Skeletal muscle cell (primary cell): ENCODE results near the gene CEP57L1.
"Not testable (repeated sequence)": the region's sequence is repeated elsewhere in the genome, so short reads cannot be mapped to it uniquely, and the experiment has no call there.

Experiments
- DNase-seq: peaks from one replicate; pipeline ENCODE4 v3.0.0-alpha.2; 2010; ENCODE audit warnings: low read depth
- H3K4me3 ChIP-seq: 2 replicates; pipeline ENCODE4 v1.5.1; 2011; ENCODE audit warnings: low read depth, mild to moderate bottlenecking, control low read depth, low read length, moderate library complexity

CEP57L1 gene

DNA sequence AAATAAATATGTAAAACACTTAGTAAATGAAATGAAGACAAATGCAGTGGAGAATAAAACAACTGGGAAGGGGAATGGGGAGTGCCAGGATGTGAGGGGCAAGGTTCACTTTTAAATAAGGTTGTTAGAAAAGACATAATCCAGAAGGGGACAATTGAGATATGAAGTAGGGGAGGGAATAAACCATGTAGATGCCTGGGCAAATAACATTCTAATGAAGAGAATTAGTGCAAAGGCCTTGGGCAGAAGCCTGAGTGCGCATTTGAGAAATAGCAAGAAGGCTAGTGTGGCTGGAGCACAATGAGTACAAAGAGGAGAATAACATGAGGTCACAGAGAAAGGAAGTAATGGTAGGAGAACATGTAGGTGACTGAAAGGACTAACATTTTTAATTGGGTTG is 2.4 kb downstream of the CEP57L1 start:
- H3K4me3 ChIP-seq: no peak overlapping the region
- DNase-seq: no peak

DNA sequence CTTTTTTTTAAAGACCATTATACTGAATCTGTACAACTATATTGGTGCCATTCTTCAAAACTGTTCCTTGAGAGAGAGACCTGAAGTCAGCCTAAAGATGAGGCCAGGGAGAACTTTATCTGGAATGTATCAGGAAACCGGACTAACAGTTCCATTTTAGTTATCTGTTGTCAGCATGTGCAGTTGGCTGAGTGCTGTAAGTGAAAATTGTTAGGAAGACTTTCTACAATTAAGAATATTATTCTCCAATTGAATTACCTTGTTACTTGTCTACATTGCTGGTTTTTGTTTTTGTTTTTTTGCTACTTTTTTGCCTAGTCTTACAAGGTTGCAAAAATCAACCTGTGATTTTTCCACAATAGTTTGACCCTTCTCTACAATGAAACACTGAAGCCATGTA is 7.5 kb downstream of the CEP57L1 start:
- DNase-seq: no peak

DNA sequence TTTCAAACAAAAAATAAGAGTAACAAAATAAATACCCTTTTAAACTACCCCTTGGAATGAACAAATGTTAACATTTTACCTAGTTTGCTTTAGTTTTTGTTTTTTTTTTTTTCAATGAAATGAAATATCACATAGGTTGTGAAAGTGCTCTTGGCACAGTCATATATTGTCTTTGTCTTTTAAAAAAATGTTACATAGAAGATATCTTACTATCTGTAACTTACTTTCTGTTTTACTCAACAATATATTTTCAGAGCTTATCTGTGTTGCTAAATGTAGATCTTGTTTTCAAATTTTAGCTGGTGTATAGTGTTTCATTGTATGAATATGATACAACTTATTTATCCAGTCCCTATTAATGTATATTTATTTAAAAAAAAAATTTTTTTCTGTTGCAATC is 8.6 kb downstream of the CEP57L1 start:
- H3K4me3 ChIP-seq: no peak overlapping the region
- DNase-seq: no peak

More for the DNA sequence above, 7.5 kb downstream of the CEP57L1 start:
- no peak overlapping the region for H3K4me3 ChIP-seq

DNA sequence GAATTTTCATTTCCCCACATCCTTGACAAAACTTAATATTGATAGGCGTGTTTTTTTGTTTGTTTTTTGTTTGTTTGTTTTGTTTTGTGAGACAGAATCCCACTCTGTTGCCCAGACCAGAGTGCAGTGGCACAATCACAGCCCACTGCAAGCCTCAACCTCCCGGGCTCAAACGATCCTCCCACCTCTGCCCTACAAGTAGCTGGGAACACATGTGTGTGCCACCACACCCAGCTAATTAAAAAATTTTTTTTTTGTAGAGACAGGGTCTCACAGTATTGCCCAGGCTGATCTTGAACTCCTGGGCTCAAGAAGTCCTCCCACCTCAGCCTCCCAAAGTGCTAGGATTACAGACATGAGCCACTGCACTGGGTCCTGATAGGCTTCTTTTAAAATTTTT is 9.2 kb downstream of the CEP57L1 start:
- no peak for DNase-seq
- no peak overlapping the region for H3K4me3 ChIP-seq

DNA sequence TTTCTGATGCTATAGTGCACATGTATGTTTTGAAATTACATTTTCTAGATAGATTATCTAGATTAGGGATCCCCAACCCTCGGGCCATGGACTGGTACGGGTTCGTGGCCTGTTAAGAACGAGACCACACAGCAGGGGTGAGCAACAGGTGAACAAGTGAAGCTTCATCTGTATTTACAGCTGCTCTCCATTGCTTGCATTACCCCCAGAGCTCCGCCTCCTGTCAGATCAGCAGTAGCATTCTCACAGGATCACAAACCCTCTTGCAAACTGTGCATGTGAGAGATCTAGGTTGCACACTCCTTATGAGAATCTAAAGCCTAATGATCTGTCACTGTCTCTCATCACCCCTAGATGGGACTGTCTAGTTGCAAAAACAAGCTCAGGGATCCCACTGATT is 10.4 kb downstream of the CEP57L1 start:
- no peak overlapping the region for H3K4me3 ChIP-seq
- DNase-seq: no peak

DNA sequence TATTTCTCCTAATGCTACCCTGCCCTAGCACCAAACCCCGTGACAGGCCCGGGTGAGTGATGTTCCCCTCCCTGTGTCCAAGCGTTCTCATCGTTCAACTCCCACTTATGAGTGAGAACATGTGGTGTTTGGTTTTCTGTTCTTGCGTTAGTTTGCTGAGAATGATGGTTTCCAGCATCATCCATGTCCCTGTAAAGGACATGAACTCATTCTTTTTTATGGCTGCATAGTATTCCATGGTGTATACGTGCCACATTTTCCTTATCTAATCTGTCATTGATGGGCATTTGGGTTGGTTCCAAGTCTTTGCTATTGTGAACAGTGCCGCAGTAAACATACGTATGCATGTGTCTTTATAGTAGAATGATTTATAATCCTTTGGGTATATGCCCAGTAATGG is 14.4 kb downstream of the CEP57L1 start:
- not testable (repeated sequence) for H3K4me3 ChIP-seq, DNase-seq

DNA sequence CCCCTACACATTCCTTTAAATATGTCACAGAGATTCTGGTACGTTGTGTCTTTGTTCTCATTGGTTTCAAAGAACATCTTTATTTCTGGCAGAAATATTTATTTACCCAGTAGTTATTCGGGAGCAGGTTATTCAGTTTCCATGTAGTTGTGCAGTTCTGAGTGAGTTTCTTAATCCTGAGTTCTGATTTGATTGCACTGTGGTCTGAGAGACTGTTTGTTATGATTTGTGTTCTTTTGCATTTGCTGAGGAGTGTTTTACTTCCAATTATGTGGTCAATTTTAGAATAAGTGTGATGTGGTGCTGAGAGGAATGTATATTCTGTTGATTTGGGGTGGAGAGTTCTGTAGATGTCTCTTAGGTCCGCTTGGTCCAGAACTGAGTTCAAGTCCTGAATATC is 17.4 kb downstream of the CEP57L1 start:
- not testable (repeated sequence) for DNase-seq, H3K4me3 ChIP-seq

DNA sequence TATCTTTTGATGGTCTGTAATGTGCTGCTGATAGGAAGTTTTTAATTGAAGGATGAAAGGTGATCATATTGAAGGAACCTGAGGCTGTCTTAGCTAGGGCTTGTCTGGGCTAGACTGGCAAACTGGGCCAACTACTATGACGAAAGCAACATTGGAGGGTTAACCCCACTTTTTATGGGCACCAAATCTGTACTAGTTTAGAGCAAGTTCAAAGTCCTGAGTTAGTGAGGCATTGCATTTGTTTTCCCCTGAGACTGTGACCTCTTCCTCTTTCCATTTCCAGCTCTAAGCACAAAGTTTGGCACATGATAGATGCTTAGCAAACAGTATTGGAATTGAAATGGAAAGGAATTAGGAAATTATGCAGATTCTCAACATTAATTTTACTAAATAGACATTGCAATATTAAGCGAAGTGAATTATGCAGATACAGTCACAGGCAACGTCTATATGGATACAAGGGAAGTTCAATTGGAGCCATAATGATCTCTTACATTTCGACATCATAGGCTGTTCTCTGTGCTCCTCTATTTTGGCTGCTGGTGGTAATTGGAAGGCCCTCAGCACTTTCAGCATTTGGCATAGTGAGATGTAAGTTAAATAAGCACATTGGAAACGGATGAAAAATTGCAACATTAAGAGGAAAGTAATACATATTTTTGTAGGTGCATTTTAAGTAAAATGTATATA is 22.2 kb downstream of the CEP57L1 start:
- H3K4me3 ChIP-seq: no peak overlapping the region
- DNase-seq: no peak

DNA sequence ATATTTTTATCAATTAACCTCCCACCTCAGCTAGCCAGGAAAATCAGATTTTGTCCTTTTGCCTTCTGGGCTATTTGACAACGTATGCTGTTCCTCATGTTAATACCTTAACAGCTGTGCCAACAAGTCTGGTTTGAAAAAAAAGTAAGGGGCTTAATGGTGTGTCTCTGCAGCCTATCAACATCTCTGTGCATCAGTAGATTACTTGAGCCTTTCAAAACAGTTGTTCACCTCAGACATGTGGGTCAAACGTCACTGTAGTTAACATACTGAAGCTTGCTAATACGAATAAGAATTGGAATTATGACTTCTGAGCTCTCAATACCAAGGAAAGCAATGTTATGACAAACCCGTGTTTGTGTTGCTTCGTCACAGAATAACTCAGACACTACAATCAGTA is 23.0 kb downstream of the CEP57L1 start:
- H3K4me3 ChIP-seq: no peak overlapping the region
- no peak for DNase-seq

DNA sequence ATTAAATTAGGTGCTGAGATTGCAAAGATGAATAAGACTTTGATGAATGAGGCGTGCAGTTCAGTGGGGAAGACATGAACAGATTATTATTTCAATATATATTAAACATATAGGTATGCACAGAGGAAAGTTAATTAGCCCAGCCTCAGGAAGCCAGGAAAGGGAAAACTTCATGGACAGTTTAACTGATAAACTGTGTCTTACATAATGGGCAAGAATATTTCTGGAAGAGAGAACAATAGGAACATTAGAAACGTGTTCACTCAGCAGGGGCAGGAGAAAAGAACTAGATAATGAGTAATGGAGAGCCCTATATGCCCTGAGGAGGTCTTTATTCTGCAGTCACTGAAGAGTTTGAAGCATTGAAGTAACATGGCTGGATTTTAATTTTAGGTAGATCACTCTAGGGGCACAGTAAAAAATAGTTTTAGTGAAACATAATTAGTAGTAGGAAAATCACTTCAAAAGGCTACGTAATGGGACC is 23.6 kb downstream of the CEP57L1 start:
- DNase-seq: no peak
- H3K4me3 ChIP-seq: no peak overlapping the region

DNA sequence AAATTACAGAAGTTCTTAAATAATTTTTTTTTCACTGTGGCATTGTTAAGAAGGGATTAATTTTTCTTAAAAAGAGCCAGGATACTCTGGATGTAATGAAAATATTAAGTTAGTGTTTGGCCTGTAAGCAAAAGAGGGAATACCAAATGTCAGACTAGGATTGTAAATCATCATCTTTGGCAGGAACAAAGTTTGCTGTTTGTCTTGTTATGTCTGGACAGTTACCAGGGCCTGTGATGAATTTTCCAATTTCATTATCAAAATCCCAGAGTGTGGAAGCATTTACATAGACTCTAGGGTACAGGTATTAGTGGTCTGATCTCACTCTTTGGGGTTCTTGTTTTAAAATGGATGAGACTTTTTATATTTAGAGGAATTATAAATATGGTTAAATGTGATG is 26.1 kb downstream of the CEP57L1 start:
- H3K4me3 ChIP-seq: no peak overlapping the region
- no peak for DNase-seq

DNA sequence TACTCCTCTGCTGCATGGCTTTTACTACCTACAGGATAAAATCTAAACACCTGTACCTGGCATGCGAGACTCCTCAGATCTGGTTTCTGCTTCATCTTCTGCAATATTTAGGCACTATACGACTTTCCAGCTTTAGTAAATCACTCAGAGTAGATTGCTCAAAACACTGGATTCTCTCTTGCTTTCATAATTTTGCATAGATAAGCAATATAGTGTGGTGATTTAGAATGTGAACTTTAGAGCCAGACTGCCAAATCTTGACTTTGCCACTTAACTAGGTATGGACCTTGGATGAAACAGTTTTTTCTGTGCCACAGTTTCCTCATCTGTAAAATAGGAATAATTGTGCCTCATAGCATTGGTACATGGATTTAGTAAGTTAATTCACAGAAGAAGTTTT is 28.9 kb downstream of the CEP57L1 start:
- H3K4me3 ChIP-seq: no peak overlapping the region
- DNase-seq: no peak

DNA sequence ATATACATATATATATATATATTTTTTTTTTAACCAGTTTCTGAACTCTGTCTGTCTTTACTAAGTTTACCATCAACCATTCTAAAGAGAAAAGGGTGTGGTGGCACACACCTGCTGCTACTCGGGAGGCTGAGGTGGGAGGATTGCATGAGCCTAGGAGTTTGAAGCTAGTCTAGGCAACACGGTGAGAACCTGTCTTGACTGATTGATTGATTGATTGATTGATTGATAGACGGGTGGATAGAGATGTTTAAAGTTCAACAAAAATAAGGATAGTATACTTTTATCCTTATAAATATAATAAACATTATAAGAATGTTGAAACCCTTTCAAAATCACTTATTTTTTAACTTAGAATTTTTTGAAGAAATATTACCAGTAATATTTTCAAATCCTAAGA is 30.2 kb downstream of the CEP57L1 start:
- DNase-seq: no peak
- H3K4me3 ChIP-seq: no peak overlapping the region

DNA sequence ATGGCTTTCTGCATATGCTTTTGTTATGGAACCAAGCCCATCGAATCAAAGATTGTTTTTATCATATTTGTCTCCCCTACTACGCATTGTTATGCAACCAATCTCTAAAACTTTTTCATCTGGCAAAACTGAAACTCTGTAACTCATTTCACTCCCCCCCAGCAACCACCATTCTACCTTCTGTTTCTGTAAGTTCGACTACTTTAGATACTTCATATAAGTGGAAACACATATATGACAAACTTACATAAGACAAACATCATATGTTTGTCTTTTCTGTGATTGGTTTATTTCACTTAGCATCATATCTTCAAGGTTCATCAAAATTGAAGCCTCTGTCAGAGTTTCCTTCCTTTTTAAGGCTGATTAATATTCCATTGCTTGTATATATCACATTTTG is 34.8 kb downstream of the CEP57L1 start:
- no peak overlapping the region for H3K4me3 ChIP-seq
- no peak for DNase-seq

DNA sequence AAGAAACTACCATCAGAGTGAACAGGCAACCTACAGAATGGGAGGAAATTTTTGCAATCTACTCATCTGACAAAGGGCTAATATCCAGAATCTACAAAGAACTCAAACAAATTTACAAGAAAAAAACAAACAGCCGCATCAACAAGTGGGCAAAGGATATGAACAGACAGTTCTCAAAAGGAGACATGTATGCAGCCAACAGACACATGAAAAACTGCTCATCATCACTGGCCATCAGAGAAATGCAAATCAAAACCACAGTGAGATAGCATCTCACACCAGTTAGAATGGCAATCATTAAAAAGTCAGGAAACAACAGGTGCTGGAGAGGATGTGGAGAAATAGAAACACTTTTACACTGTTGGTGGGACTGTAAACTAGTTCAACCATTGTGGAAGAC is 40.3 kb downstream of the CEP57L1 start:
- not testable (repeated sequence) for H3K4me3 ChIP-seq, DNase-seq

DNA sequence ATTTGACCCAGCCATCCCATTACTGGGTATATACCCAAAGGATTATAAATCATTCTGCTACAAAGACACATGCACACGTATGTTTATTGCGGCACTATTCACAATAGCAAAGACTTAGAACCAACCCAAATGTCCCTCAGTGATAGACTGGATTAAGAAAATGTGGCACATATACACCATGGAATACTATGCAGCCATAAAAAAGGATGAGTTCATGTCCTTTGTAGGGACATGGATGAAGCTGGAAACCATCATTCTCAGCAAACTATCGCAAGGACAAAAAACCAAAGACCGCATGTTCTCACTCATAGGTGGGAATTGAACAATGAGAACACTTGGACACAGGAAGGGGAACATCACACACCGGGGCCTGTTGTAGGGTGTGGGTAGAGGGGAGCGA is 40.7 kb downstream of the CEP57L1 start:
- not testable (repeated sequence) for DNase-seq, H3K4me3 ChIP-seq

DNA sequence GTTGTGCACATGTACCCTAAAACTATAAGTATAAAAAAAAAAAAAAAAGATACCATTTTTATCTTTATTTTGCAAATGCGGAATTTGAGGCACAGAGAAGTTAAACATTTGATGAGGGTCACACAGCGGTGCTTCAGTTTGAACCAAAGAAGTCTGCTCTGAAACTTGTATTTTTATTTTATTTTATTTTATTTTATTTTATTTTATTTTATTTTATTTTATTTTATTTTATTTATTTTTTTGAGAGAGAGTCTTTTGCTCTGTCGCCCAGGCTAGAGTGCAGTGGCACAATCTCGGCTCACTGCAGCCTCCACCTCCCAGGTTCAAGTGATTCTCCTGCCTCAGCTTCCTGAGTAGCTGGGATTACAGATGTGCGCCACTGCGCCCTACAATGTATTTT is 41.2 kb downstream of the CEP57L1 start:
- H3K4me3 ChIP-seq, DNase-seq: not testable (repeated sequence)

DNA sequence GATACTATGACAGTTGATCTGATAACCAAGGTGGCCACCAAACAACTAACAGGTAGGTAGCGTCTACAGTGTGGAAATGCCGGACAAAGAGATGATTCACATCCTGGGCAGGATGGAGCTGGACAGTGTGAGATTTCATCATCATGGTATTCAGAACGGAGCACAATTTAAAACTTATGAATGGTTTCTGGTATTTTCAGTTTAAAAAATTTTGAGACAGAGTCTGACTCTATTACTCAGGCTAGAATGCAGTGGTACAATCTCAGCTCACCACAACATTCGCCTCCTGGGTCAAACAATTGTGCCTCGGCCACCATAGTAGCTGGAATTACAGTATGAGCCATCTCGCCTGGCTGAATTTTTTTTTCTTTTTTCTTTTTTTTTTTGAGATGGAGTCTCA is 43.8 kb downstream of the CEP57L1 start:
- no peak overlapping the region for H3K4me3 ChIP-seq
- DNase-seq: no peak

DNA sequence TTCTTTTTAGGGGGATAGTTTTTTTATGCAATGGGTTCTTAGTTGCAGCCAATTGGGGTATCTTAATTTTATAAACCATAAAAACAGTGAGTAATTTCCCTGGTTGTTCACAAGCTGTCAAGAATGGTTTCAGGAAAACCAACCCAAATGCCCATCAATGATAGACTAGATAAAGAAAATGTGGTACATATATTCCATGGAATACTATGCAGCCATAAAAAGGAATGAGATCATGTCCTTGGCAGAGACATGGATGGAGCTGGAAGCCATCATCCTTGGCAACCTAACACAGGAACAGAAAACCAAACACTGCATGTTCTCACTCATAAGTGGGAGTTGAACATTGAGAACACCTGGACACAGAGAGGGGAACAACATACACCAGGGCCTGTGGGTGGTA is 46.8 kb downstream of the CEP57L1 start:
- not testable (repeated sequence) for DNase-seq, H3K4me3 ChIP-seq

DNA sequence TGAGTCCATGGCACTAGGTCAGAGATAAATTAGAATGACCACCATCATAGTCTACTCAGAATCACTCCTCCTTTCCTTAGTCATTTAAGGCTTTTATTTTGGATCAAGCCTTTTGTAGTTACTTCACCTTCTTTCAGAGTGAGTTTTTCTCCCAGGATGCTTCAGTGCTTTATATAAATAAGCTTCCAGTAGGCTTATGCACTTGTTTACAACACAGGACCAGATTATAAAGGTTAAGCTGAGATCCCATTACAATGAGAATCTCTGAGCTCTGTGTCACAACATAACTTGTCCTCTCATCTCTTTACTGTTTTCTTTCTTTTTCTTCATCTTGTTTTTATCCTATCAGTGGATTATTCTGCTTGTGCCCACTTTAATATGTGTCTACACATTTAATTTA is 47.9 kb downstream of the CEP57L1 start:
- DNase-seq: no peak

DNA sequence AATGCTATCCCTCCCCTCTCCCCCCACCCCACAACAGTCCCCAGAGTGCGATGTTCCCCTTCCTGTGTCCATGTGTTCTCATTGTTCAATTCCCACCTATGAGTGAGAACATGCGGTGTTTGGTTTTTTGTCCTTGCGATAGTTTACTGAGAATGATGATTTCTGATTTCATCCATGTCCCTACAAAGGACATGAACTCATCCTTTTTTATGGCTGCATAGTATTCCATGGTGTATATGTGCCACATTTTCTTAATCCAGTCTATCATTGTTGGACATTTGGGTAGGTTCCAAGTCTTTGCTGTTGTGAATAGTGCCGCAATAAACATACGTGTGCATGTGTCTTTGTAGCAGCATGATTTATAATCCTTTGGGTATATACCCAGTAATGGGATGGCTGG is 52.9 kb downstream of the CEP57L1 start:
- not testable (repeated sequence) for DNase-seq, H3K4me3 ChIP-seq

More for the DNA sequence above, 47.9 kb downstream of the CEP57L1 start:
- H3K4me3 ChIP-seq: no peak overlapping the region

DNA sequence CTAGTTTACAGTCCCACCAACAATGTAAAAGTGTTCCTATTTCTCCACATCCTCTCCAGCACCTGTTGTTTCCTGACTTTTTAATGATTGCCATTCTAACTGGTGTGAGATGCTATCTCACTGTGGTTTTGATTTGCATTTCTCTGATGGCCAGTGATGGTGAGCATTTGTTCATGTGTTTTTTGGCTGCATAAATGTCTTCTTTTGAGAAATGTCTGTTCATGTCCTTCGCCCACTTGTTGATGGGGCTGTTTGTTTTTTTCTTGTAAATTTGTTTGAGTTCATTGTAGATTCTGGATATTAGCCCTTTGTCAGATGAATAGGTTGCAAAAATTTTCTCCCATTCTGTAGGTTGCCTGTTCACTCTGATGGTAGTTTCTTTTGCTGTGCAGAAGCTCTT is 53.4 kb downstream of the CEP57L1 start:
- not testable (repeated sequence) for H3K4me3 ChIP-seq, DNase-seq
